CD4-positive, alpha-beta T cell treated with Interleukin-17A for 4 hours (primary cell): ENCODE measurements around the gene AKAP6.

Experiments used
- DNase-seq: peaks from one replicate; pipeline ENCODE4 v3.0.0-alpha.2; 2020; ENCODE audit warnings: mixed read lengths

The AKAP6 gene

GRCh38 chr14:32724867-32725471 is 395.9 kb downstream of the AKAP6 start:
- DNase-seq = no peak

GRCh38 chr14:32726516-32726915 is 397.4 kb downstream of the AKAP6 start:
- DNase-seq = no peak

DNA sequence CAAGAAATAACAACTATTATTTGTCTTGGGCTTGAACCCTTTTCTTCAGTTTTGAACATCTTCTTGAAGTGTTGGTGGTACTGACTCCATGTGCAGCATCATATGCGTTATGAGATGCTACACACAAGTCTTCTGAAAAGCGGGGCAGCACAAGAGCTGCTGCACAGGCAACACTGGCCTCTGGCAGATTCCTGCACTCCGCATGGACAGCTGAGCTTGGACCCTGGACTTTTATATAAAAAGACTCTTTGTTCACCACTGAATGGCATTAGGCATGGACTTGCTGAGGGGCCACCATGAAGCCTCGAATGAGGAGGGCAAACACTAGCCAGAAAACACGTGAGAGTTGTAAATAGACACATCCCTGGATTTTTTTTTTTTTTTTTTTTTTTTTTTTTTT is 398.7 kb downstream of the AKAP6 start:
- no peak for DNase-seq

DNA sequence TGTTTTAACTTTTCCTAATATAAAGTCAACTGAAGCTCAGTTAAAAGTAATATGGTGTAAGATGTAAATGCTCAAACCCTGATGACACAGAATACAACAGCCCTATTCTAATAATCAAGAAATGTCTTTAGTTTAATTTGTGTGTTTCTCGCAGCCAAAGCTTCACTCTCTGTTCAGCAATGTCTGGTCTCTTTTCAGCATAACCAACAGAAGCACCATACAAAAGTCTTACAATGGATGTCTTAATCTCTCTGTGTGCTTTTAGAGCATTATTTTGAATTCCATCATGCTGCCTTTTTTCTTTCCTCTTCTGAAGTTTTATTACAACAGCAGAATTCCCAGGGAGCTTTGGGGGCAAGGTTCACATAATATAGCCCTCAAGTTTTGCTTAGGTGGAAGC is 399.4 kb downstream of the AKAP6 start:
- no peak for DNase-seq

- DNase-seq = no peak
Observed at GRCh38 chr14:32728976-32729375, 399.9 kb downstream of the AKAP6 start.

GRCh38 chr14:32731249-32731648 is 402.2 kb downstream of the AKAP6 start:
- no peak for DNase-seq

- DNase-seq = no peak
Observed at GRCh38 chr14:32733015-32733414, 403.9 kb downstream of the AKAP6 start.

- DNase-seq = no peak
Observed at GRCh38 chr14:32734261-32734660, 405.2 kb downstream of the AKAP6 start.

GRCh38 chr14:32737621-32738020 is 408.5 kb downstream of the AKAP6 start:
- DNase-seq = no peak

- DNase-seq = no peak
Observed at GRCh38 chr14:32738206-32738871, 409.2 kb downstream of the AKAP6 start.

DNA sequence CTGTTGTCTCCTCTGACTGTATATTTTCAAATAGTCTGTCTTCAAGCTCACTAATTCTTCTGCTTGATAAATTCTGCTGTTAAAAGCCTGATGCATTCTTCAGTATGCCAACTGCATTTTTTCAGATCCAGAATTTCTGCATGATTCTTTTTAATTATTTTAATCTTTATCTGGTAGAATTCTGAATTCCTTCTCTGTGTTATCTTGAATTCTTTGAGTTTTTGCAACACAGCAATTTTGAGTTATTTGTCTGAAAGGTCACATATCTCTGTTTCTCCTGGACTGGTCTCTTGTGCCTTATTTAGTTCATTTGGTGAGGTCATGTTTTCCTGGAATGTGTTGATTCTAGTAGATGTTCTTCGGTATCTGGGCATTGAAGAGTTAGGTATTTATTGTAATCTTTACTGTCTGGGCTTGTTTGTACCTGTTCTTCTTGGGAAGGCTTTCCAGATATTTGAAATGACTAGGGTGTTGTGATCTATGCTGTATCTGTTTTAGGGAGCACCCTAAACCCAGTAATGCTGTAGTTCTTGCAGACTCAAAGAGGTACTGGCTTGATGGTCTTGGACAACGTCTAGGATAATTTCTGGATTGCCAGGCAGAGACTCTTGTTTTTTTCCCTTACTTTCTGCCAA is 415.8 kb downstream of the AKAP6 start:
- no peak for DNase-seq

DNA sequence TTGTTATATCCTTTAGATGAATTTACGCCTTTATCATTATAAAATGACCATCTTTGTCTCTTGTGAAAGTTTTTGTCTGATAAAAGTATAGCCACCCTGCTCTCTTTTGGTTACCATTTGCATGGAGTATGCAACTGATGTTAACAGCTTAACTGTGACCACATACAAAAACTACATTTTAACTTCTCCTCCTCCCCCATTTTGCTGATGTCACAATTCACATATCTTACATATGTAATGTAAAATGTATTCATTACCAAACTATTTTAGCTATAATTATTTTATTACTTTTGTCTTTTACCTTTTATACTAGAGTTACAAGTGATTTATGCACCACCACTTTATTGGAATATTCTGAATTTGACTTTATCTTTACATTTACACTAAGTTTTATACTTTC is 425.1 kb downstream of the AKAP6 start:
- no peak for DNase-seq

- no peak for DNase-seq
Observed at GRCh38 chr14:32756173-32756572, 427.1 kb downstream of the AKAP6 start.

- DNase-seq = no peak
Observed at GRCh38 chr14:32756775-32757174, 427.7 kb downstream of the AKAP6 start.

GRCh38 chr14:32757568-32757967 is 428.5 kb downstream of the AKAP6 start:
- no peak for DNase-seq

DNA sequence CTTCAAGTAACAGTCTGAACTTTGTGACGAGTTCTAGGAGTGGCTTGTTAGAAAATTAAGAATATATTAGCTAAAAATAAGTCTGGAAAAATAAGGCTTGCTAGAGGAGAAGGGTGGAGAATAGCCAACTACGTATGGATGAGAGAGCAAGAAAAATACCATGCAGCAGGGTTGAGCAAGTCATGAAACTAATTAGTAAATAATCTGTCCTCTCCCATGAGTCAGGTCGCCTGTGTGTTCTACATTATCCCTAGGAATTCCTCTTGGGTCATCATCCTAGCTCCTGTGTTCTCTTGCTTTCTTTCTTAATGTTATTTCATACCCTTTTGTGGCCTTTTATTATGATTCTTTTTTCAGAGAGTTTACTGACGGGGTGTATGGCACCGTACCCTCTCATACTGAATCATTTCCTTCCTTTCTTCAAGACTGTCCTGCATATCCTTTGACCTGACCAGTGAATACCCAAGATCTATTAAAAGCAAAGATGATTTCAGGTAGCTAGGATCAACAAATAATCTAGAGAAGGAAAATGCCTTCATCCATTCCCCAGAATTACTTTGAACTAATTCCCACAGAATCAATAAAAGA is 432.4 kb downstream of the AKAP6 start:
- DNase-seq = no peak

DNA sequence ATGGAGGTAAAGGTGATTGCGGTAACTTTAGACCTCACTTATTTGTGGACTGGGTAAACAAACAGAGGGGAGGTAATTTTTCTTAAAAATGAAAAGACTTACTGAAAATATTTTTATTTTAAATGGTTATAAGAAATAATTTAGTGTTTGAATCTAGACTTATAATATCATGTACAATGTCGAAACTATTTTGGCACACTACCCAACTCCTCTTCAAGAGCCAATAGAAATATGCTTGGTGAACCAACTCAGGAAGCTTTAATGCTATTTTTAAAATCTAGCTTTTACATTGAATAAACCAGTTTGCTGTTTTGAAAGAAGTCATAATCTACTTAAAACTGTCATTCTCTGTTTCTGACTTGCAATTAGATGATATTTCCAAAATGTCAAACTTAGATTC is 433.8 kb downstream of the AKAP6 start:
- DNase-seq = no peak

GRCh38 chr14:32763673-32764072 is 434.6 kb downstream of the AKAP6 start:
- DNase-seq = no peak

DNA sequence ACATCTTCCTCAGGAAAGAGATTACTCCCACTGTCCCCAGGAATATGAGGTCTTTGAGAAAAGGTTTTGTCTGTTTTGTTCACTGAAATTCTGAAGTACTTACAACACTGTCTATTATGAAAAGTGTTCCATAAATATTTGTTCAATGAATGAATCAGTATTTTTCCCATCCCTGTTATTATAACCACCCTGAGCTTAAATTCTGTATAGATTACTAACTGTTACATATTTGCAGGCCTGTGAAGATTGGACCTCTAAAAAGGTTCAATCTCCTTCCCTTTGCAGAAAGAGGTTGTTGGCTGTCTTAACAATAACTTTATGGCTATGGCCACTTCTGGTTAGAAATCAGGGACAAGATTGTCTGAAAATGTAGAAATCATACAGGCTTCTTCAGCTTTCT is 435.0 kb downstream of the AKAP6 start:
- DNase-seq = no peak

GRCh38 chr14:32770422-32770821 is 441.3 kb downstream of the AKAP6 start:
- no peak for DNase-seq

DNA sequence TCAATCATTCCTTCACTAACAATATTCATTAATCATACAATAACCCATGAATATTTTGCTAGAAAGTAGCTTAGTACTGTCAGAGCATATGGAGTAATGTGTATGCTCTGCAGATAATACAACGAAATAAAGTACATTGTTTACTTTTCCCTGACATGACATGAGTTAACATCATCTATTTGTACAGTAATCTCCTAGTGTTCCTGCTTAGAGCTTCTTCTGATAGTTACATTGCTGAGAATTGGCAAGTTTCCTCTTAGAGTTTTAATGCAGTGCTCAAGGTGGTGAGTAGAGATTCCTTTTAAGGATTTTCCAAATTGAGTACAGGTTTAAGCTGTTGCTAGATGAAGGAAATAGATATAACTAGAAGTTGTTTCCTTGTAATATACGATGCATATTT is 445.1 kb downstream of the AKAP6 start:
- DNase-seq = no peak

DNA sequence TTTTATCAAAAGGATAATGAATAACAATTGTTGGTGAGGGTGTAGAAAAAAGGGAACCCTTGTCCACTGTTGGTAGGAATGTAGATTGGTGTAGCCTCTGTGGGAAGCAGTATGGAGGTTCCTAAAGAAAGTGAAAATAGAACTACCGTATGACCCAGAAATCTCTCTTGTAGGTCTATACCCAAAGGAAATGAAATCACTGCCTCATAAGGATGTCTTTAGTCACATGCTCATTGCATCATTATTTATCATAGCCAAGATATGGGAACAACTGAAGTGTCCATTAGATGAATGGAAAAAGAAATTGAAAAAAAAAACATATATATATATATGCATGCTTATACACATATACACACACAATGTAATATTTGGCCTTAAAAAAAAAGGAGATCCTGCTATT is 450.7 kb downstream of the AKAP6 start:
- DNase-seq = no peak

- no peak for DNase-seq
Observed at GRCh38 chr14:32784405-32784804, 455.3 kb downstream of the AKAP6 start.

GRCh38 chr14:32785585-32785984 is 456.5 kb downstream of the AKAP6 start:
- no peak for DNase-seq
